Measurements from ENCODE around the gene KRTAP4-16.
"Not testable (repeated sequence)": the region's sequence is repeated elsewhere in the genome, so short reads cannot be mapped to it uniquely, and the experiment has no call there.

Gene KRTAP4-16

GRCh38 chr17:41065829-41066624 is 36.0 kb downstream of the KRTAP4-16 start, which contains the start of gene KRTAP2-4:
Gene KRTAP2-4 (minus strand): TSS chr17:41065879. CDS start chr17:41065845, 34 bp downstream.
- H3K4me3 ChIP-seq (ENCODE audit: low read length, poor library complexity, severe bottlenecking): no peak within 1 kb of the TSS
- no peaks in the 10 kb centered on the region for H3F3A ChIP-seq (ENCODE audit: low read depth)
- H3K79me2 ChIP-seq (ENCODE audit: insufficient read depth, low read length): no peaks in the 10 kb centered on the region
- peaks cover 8% of the 10 kb centered on the region for H3K4me1 ChIP-seq (ENCODE audit: insufficient read depth, low read length, poor library complexity, severe bottlenecking)
- no peak within 1 kb of the TSS for H2AFZ ChIP-seq (ENCODE audit: low read length)
- no peaks in the 10 kb centered on the region for H3K9me2 ChIP-seq (replicated peaks; ENCODE audit: low read depth, low read length)
- TF ChIP-seq CTCF (conservative IDR thresholded peaks at IDR 0.05; ENCODE audit: low read length): no peak
- no peak for TF ChIP-seq EZH2phosphoT487 (IDR thresholded peaks at IDR 0.05; ENCODE audit: borderline replicate concordance)
- H3K9me3 ChIP-seq (ENCODE audit: insufficient read depth, low read depth, low read length): no peaks in the 10 kb centered on the region
- H3K9ac ChIP-seq (ENCODE audit: low read depth, low read length, poor library complexity, severe bottlenecking): no peak within 1 kb of the TSS
- H3K36me3 ChIP-seq (ENCODE audit: insufficient read depth, low read length): no peaks in the 10 kb centered on the region
- H3K27me3 ChIP-seq (ENCODE audit: insufficient read depth, low read length, poor library complexity, severe bottlenecking): no peaks in the 10 kb centered on the region
- no peaks in the 10 kb centered on the region for H4K20me1 ChIP-seq (ENCODE audit: insufficient read depth, low read length, poor library complexity, severe bottlenecking)
- no peak within 1 kb of the TSS for H3K4me2 ChIP-seq (ENCODE audit: low read depth, low read length, poor library complexity, severe bottlenecking)

- not testable (repeated sequence) for H3K9me2 ChIP-seq (replicated peaks; ENCODE audit: low read depth, low read length); H3K27me3 ChIP-seq (ENCODE audit: insufficient read depth, low read length, poor library complexity, severe bottlenecking); H3K4me3 ChIP-seq (ENCODE audit: low read length, poor library complexity, severe bottlenecking); H3K9me3 ChIP-seq (ENCODE audit: insufficient read depth, low read depth, low read length); H3K79me2 ChIP-seq (ENCODE audit: insufficient read depth, low read length); H3F3A ChIP-seq (ENCODE audit: low read depth); H3K9ac ChIP-seq (ENCODE audit: low read depth, low read length, poor library complexity, severe bottlenecking); H3K4me2 ChIP-seq (ENCODE audit: low read depth, low read length, poor library complexity, severe bottlenecking); H3K4me1 ChIP-seq (ENCODE audit: insufficient read depth, low read length, poor library complexity, severe bottlenecking); H4K20me1 ChIP-seq (ENCODE audit: insufficient read depth, low read length, poor library complexity, severe bottlenecking); H2AFZ ChIP-seq (ENCODE audit: low read length); H3K36me3 ChIP-seq (ENCODE audit: insufficient read depth, low read length)
Measured at GRCh38 chr17:41065016-41065689, 36.9 kb downstream of the KRTAP4-16 start.

- H3K4me3 ChIP-seq (ENCODE audit: low read length, poor library complexity, severe bottlenecking): no peak overlapping the region
- H3K9me3 ChIP-seq (ENCODE audit: insufficient read depth, low read depth, low read length): no peaks in the 10 kb centered on the region
- no peak for TF ChIP-seq CTCF (conservative IDR thresholded peaks at IDR 0.05; ENCODE audit: low read length)
- no peak for TF ChIP-seq EZH2phosphoT487 (IDR thresholded peaks at IDR 0.05; ENCODE audit: borderline replicate concordance)
- no peaks in the 10 kb centered on the region for H3K9me2 ChIP-seq (replicated peaks; ENCODE audit: low read depth, low read length)
- no peak overlapping the region for H3K4me2 ChIP-seq (ENCODE audit: low read depth, low read length, poor library complexity, severe bottlenecking)
- H2AFZ ChIP-seq (ENCODE audit: low read length): no peak overlapping the region
- no peak overlapping the region for H3K9ac ChIP-seq (ENCODE audit: low read depth, low read length, poor library complexity, severe bottlenecking)
- H3K79me2 ChIP-seq (ENCODE audit: insufficient read depth, low read length): no peaks in the 10 kb centered on the region
- H3F3A ChIP-seq (ENCODE audit: low read depth): no peaks in the 10 kb centered on the region
- no peaks in the 10 kb centered on the region for H3K36me3 ChIP-seq (ENCODE audit: insufficient read depth, low read length)
- no peaks in the 10 kb centered on the region for H3K27me3 ChIP-seq (ENCODE audit: insufficient read depth, low read length, poor library complexity, severe bottlenecking)
- H3K4me1 ChIP-seq (ENCODE audit: insufficient read depth, low read length, poor library complexity, severe bottlenecking): peaks cover 4% of the 10 kb centered on the region
- no peaks in the 10 kb centered on the region for H4K20me1 ChIP-seq (ENCODE audit: insufficient read depth, low read length, poor library complexity, severe bottlenecking)
Measured at GRCh38 chr17:41064301-41064700, 37.7 kb downstream of the KRTAP4-16 start.

Data from Loucy (cell line).